Nephron (organoid): ENCODE measurements around the gene RNF19B.
A peak's percentile ranks its signal among the peaks of the same experiment; 100 is the strongest.

Source experiments
- H3K27ac Mint-ChIP-seq, 3 experiments: 2 replicates each; pipeline ENCODE4 v1.8.0; 2020; ENCODE audit warnings: mixed read lengths in 3 of 3, mild to moderate bottlenecking in 2 of 3, moderate library complexity in 1 of 3
- H3K27me3 Mint-ChIP-seq: 2 replicates; pipeline ENCODE4 v1.8.0; 2021; ENCODE audit warnings: low read depth, mild to moderate bottlenecking, moderate library complexity, mixed read lengths
- H3K36me3 Mint-ChIP-seq: 2 replicates; pipeline ENCODE4 v1.8.0; 2020; ENCODE audit warnings: low read depth, mixed read lengths
- H3K4me1 Mint-ChIP-seq: 2 replicates; pipeline ENCODE4 v1.8.0; 2020; ENCODE audit warnings: mixed read lengths
- H3K4me3 Mint-ChIP-seq, 3 experiments: 2 replicates each; pipeline ENCODE4 v1.8.0; 2020; ENCODE audit warnings: mild to moderate bottlenecking in 3 of 3, mixed read lengths in 3 of 3, moderate library complexity in 2 of 3
- H3K9me3 Mint-ChIP-seq: 2 replicates; pipeline ENCODE4 v1.8.0; 2020; ENCODE audit warnings: mixed read lengths
- TF ChIP-seq, protein P1 (sequence below), 3 experiments: fragments of 200-600 bp; sonication (generic); IDR thresholded peaks; one replicate each; pipeline ENCODE4 v1.5.0; 2021; ENCODE audit warnings: antibody characterized with exemption in 3 of 3; ENCODE audit not compliant: unreplicated experiment in 3 of 3

The RNF19B gene

DNA sequence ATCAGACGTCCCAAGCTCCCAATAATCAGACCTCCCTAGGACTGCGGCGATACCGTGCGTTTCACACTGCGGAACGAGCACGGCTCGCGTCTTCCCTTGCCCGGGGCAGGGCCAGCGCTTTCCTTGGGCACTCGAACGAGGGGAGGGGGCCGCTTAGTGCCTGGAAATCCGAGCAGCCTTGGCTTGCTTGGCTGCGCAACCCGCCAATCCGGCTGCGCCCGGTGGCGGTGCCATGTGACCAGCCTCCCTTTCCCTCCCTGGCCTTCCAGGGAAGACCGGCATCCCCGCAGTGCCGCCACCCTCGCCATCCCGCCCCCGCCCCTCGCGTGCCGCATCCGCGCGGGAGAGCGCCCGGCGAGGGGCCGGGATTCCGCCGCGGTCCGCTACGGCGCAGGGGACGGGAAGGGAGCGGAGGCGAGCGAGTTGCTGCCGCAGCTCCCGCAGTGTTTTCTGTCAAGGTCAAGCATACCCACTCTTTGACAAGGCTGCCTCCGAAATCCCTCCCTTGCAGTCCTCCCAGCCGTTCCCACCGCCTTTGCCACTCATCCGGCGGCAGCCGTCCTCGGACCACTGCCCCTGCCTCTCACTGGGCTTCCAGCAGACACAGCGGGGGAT is 8.3 kb upstream of the RNF19B start:
- H3K27ac Mint-ChIP-seq, result peak overlapping the region in 1 of 3 experiments; percentile 51
- H3K4me3 Mint-ChIP-seq, result peak overlapping the region; percentile 74 to 85 (median 80)
- peaks cover 13% of the 10 kb centered on the region for H3K4me1 Mint-ChIP-seq
- TF ChIP-seq, protein P1, sequence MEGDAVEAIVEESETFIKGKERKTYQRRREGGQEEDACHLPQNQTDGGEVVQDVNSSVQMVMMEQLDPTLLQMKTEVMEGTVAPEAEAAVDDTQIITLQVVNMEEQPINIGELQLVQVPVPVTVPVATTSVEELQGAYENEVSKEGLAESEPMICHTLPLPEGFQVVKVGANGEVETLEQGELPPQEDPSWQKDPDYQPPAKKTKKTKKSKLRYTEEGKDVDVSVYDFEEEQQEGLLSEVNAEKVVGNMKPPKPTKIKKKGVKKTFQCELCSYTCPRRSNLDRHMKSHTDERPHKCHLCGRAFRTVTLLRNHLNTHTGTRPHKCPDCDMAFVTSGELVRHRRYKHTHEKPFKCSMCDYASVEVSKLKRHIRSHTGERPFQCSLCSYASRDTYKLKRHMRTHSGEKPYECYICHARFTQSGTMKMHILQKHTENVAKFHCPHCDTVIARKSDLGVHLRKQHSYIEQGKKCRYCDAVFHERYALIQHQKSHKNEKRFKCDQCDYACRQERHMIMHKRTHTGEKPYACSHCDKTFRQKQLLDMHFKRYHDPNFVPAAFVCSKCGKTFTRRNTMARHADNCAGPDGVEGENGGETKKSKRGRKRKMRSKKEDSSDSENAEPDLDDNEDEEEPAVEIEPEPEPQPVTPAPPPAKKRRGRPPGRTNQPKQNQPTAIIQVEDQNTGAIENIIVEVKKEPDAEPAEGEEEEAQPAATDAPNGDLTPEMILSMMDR (IDR thresholded peaks at IDR 0.05; ENCODE audit: unreplicated experiment in 3 of 3), result no peak
- no peaks in the 10 kb centered on the region for H3K36me3 Mint-ChIP-seq
- H3K9me3 Mint-ChIP-seq, result peaks cover 6% of the 10 kb centered on the region
- H3K27me3 Mint-ChIP-seq, result peaks cover 32% of the 10 kb centered on the region

DNA sequence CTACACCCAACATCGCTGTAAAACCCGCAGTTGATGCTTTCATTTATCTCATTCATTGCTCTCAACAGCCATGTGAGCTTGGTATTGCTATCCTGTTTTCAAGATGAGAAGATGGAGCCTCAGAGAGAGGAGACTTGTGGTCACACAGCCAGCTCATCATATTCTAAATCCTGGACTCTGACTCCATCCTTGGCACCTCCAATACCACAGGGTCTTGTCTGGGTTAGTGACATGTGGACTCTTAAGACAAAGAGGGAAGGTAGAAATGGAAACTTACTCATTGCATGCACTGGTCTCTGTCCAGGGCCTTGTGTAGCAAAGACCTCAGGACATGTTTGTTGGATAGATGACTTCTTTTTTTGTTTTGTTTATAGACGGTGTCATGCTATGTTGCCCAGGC is 7.0 kb upstream of the RNF19B start:
- Mint-ChIP-seq H3K27me3 (peaks cover 37% of the 10 kb centered on the region), H3K36me3 (no peaks in the 10 kb centered on the region), H3K27ac (no peak overlapping the region), H3K9me3 (peaks cover 6% of the 10 kb centered on the region), H3K4me1 (peaks cover 6% of the 10 kb centered on the region), H3K4me3 (peak overlapping the region; percentile 21 to 85 (median 74))
- TF ChIP-seq, protein P1 (IDR thresholded peaks at IDR 0.05; ENCODE audit: unreplicated experiment in 3 of 3), result no peak

DNA sequence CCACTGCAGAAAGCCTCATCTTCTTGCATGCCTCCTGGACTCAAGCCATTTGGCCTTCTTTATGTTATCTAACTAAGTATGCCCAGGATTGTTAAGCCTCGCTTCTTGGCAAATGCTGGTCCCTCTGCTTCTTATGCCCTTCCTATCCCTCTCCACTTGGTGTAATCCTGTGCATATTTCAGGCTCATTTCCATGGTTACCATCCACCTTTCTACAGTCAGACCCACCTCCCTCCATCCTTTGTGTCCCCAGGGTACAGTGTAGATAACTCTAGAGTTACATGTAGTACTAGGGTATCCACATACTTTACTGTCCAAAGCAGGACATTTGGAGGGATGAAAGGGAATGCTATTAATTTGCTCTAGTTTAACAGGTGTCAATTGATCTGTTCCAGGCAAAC is 6.5 kb upstream of the RNF19B start:
- H3K4me1 Mint-ChIP-seq, result peaks cover 6% of the 10 kb centered on the region
- no peak overlapping the region for H3K27ac Mint-ChIP-seq

DNA sequence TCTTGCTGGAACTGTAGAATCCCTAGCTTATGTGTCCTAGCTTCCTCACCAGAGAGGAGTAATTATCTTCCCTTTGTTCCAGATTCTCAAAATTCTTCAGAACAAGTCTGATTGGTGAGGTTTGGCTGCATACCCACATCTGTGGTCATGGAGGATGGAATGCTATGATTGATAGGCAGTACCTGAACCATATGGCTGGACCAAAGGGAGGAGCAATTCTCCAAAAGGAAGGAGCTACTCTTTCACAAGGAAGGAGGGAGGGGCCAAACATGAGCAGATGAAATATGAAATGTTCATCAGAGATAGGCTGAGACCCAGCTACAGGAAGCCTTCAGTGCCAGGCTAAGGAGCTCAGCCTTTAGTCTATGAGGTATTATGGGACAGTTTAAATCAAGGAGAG is 5.0 kb upstream of the RNF19B start:
- Mint-ChIP-seq H3K4me3 (peak overlapping the region in 2 of 3 experiments; percentile 1 to 2), H3K27me3 (peaks cover 37% of the 10 kb centered on the region), H3K27ac (no peak overlapping the region), H3K9me3 (peaks cover 3% of the 10 kb centered on the region), H3K36me3 (no peaks in the 10 kb centered on the region), H3K4me1 (peaks cover 10% of the 10 kb centered on the region)
- TF ChIP-seq, protein P1 (IDR thresholded peaks at IDR 0.05; ENCODE audit: unreplicated experiment in 3 of 3), result no peak

More for the DNA sequence above, 6.5 kb upstream of the RNF19B start:
- H3K9me3 Mint-ChIP-seq, result peaks cover 6% of the 10 kb centered on the region
- no peak overlapping the region for H3K4me3 Mint-ChIP-seq
- TF ChIP-seq, protein P1 (IDR thresholded peaks at IDR 0.05; ENCODE audit: unreplicated experiment in 3 of 3), result no peak
- H3K36me3 Mint-ChIP-seq, result no peaks in the 10 kb centered on the region
- H3K27me3 Mint-ChIP-seq, result peaks cover 37% of the 10 kb centered on the region

DNA sequence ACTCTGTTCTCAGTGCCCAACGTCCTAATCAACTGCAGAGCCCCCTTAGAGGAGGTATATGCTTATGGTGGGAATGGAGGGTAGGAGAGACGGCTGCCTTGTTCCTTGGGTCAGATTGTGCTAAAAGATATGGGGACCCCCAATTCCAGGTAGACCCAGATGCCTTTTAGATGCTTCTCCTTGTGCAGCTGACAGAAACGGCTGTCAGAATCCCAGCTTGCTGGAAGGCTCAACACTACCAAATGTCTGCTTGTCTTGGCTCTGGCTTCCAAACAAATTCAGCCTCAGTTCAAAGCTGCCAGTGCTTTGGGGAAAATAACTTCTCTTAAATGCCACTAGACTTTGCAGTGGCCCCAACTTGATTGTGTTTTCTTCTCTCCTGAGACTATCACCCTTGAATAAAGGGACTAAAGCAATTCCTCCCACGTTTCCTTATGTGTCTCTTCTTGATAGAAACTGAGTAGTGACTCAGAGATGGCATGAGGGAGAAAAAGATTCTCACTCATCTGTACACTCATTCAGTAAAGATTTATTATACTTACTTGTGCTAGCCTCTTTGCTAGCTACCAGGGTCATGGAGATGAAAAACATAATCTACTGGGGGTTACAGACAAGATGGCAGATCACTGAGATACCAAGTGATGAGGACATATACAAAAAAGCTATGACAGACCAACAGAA is 3.4 kb upstream of the RNF19B start:
- H3K9me3 Mint-ChIP-seq, result peaks cover 3% of the 10 kb centered on the region
- H3K27me3 Mint-ChIP-seq, result peaks cover 37% of the 10 kb centered on the region
- TF ChIP-seq, protein P1 (IDR thresholded peaks at IDR 0.05; ENCODE audit: unreplicated experiment in 3 of 3), result no peak
- peak overlapping the region in 1 of 3 experiments; percentile 8 for H3K4me3 Mint-ChIP-seq
- peaks cover 12% of the 10 kb centered on the region for H3K4me1 Mint-ChIP-seq
- H3K36me3 Mint-ChIP-seq, result no peaks in the 10 kb centered on the region
- H3K27ac Mint-ChIP-seq, result no peak overlapping the region
